GM10847 (cell line): Measurements from ENCODE around the gene NOTCH4.

Source experiments
- POLR2A ChIP-seq: IDR thresholded peaks from 2 replicates; pipeline ENCODE4 v1.6.1; 2011; ENCODE audit not compliant: insufficient read length; ENCODE audit errors: extremely low read depth

NOTCH4 gene

DNA sequence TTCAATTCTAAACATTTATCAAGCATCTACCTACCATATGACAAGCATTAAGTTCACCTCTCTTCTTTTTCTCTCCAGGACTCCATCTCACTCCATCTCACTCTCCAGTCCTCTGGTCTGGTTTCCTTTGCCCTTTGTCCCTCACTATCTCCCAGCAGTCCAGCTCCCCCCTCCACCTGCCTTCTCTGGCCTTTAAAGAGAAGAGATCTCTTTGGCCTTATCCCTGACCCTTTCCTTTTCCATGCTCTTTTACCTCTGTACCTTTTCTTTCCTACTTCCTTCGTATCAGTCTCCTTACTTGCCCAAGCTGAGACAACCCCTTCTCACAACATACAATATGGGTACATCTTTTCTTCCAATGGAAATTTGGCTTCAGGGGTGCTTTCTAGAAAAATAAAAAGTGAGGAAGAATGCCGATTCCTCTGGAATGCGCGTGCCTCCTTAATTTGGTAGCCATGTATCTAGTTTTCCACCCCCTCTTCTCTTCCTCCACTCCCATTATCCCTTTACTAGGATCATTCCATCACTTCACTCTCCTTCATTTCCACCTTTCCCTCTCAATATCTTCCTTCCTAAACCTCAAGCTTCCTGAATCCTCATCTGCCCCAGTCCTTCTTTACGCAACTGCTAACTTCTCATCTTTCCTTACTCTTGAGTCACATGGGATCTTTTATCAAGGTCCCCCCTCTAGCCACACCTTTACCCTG lies 47.2 kb downstream of the NOTCH4 start:
- no peak for TF ChIP-seq POLR2A

DNA sequence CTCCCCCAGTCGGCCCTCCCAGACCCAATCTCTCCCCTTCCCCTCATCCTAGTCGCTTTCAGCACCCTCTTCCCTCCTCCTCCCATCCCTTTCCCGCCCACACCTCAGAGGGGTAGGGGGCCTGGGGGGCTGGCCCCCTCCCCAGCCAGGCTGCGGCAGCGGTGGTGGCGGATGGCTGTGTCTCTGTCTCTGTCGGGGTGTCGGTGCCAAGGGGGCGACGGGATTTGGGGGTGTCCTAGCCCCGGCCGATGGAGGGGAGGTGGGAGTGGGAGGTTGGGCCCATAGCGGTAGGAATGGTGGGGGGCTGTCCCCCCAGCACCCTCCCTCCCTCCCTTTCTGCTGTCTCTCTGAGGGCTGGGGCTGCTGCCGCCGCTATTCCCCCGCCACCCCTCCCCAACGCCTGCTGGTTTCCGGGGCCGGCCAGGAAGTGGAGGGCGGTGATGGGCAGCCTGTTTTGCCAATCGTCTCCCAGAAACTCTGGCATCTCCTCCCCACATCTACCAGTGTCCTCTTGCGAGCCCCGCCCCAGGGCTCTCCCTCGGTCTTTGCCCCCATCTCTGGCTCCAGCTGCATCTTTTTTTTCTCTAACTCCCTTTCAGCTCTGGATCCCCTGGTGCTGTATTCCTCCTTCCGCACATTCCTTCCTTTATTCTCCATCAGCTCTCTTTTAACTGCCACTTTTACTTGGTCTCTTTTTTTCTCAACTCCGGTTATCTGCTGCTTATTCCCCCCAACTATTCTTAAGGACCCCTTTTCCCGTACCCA lies 48.0 kb downstream of the NOTCH4 start, which contains the start of gene AGPAT1:
TSS of gene AGPAT1 (minus strand) at position 374 of the 765 bp plus-strand sequence. CDS start 4,588 bp downstream, outside the sequence.
- TF ChIP-seq POLR2A, result peak; percentile 56

DNA sequence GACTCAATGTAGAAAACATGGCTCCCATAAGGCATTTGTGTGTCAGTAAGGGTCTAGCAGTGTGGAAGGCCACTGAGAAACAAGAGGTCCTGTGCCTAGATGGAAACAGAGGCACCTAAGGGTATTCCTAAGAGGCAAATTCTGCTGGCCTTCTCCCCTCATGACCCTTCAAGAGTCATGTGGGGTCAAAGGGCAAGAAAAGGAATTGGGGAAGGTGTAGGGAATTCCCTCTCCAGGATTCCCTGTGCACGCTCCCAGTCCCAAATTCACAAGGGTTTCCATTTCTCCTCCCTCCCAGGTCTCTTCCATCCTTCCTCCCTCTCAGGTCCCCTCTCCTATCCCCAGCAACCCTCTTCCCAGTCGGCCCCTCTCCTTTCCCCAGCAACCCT lies 48.6 kb downstream of the NOTCH4 start:
- no peak for TF ChIP-seq POLR2A

DNA sequence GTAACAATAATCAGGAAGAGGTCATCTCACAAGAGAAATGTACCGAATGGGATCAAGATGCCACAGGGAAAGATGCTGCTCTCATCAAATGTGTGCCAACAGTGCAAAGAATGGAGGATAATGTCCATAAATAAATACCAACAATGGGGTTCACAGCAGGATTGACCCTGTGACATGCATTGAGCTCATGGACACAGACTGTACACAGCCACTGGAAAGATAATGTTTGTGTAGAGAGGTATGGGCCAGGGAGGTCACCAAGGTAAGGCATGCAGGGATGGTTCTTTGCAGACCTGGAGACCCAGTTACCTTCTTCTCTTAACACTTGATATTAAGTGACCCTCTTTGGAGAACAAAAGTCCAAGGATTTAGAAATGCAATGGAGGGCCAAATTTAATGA lies 49.5 kb downstream of the NOTCH4 start:
- TF ChIP-seq POLR2A, result no peak

DNA sequence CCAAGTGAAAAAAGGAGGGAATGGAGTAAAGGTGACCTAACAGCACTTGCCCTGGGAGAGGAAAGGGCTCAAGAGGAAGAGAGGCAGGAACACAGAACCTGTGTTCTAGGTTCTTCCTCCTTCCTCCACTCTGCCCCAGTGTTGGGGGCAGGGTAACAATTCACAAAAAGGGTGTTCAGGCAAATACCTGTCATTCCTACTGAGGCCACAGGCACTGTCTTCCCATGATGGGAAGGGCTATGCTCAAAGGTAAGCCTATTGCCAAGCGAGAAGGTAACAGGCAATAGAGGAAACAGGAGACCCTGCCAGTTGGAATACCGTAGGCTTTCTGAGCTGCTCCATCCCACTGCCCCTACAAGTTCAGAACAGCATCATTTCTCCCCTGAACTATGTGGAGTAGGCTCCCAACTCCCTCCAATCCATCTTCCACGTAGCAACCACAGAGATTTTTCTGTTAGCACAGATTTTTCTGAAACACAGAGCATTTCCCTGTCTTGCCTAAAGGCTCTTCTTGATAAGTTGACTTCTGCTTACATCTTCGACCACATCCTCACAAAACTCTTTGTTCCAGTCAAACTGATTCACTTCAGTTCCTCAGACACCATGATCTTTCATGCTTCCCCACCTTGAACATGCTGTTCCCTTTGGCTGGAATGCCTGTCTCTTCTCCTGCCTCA lies 50.7 kb downstream of the NOTCH4 start:
- no peak for TF ChIP-seq POLR2A

DNA sequence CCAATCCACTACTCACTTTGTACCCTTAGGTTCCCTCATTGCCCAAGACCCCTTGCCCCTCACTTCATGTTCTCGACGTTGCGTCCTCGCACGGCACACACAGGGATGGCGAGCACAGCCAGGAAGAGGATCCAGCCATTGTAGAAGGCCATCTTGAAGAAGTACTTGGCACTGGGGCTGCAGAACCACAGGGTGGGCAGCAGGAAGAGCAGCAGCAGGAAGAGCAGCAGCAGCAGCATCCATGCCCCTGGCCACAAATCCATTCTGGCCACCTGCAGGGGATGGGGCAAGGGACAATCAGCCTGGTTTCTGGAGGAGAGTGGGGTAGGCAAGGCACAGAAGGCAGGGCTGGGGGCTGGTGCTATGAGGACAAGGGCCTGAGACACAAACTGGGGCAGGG lies 52.6 kb downstream of the NOTCH4 start:
- TF ChIP-seq POLR2A, result no peak

GRCh38 chr6:32170294-32170693 lies 53.6 kb downstream of the NOTCH4 start:
- no peak for TF ChIP-seq POLR2A

- no peak for TF ChIP-seq POLR2A
Observed at GRCh38 chr6:32168807-32169591, 54.9 kb downstream of the NOTCH4 start.

- TF ChIP-seq POLR2A, result no peak
Observed at GRCh38 chr6:32168350-32168749, 55.5 kb downstream of the NOTCH4 start.

DNA sequence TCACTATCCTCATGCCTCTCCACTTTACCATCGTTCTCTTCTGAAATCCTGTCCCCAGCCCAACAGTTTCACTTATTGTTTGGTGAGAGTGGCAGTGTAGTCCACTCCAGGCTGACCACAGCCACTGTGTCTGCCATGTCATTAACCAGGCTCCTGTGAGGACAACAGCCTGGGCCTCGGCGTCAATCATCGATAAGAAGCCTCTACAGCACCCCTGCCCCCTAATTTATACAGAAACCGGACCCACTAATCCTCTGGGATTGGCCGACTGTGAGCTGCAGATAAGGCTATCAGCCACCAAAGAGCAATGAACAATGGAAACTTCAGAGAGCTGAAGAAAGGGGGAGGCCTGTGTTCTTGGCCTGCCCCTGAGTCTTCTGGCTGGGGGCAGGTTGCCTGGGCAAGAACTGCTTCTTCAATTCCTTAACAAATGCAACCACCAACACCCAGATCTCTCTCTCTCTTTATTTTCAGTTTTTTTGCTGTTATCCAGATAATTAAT lies 56.1 kb downstream of the NOTCH4 start:
- no peak for TF ChIP-seq POLR2A

DNA sequence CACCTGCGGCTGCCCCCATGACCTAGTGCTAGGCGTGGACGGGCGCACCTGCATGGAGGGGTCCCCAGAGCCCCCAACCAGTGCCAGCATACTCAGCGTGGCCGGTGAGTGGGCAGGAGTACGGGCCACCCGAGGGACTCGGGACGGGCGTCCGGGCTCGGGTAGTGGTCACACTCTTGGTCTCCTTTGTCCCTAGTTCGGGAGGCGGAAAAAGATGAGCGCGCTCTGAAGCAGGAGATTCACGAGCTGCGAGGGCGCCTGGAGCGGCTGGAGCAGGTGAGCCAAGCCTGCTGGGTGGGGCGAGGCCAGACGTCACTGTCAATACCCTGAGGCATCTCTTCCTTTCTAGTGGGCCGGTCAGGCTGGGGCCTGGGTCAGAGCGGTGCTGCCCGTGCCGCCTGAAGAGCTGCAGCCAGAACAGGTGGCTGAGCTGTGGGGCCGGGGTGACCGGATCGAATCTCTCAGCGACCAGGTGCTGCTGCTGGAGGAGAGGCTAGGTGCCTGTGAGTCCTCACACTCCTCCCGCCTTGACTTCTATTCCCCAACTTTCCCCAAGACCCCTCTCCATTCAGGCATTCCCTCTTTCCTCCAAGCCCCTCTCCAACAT lies 56.6 kb downstream of the NOTCH4 start:
- TF ChIP-seq POLR2A, result no peak

- no peak for TF ChIP-seq POLR2A
Observed at GRCh38 chr6:32166411-32167061, 57.3 kb downstream of the NOTCH4 start.

DNA sequence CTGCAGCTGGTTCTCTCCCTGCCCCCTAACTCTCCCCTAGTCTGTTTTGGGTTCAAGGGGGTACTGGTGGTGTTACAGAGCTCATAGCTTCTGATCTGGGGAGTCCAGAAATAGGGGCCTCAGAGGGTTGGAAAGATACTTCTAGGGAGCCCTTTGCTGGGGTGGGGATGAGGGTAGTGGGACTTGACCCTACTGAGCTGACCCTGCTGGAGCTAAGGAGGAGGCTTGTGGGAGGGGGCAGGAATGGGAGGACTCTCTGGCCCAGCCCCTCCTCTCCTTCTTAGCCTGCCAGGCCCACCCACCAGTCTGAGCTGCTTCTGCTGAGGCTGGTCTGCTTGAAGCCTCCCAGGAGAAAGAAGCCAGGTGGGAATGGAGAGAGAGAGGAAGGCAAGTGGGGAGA lies 59.6 kb downstream of the NOTCH4 start, which contains the start of gene EGFL8:
TSS of gene EGFL8 (plus strand) at position 301 of the 400 bp plus-strand sequence. CDS start 1,571 bp downstream, outside the sequence.
- TF ChIP-seq POLR2A, result no peak
